Caki2 (cell line): ENCODE results near the gene HPRT1. TPM values are rescaled to one million over a fixed set of nuclear protein-coding genes. Genes with fewer than 3 reads are reported as not detected.
A peak's percentile ranks its signal among the peaks of the same experiment; 100 is the strongest.

Experiments
- DNase-seq: peaks from one replicate; pipeline ENCODE4 v3.0.0-alpha.2; 2015; ENCODE audit warnings: low read depth
- in situ Hi-C: cut with HindIII; loops from 2 replicates; pipeline ENCODE4 v1.10.0; 2016; ENCODE audit warnings: low sequenced_read_pairs, low pct_unique_long_range_greater_than_20kb, mixed read lengths
- total RNA-seq: library from RNA; depleted of rRNA; stranded (reverse); fragments of >200 nt; shearing (Covaris generic); gene quantifications from 2 replicates; pipeline ENCODE4 v1.2.3, GENCODE V29; 2014; ENCODE audit warnings: low replicate concordance; rRNA removed

The HPRT1 gene, protein sequence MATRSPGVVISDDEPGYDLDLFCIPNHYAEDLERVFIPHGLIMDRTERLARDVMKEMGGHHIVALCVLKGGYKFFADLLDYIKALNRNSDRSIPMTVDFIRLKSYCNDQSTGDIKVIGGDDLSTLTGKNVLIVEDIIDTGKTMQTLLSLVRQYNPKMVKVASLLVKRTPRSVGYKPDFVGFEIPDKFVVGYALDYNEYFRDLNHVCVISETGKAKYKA
- total RNA-seq: 49.7 and 62.7 TPM in 2 replicates

- peak; percentile 78 for DNase-seq
- in situ Hi-C loops: no loop called here
Measured at GRCh38 chrX:134460005-134460861, at the start of gene HPRT1. Gene HPRT1, plus strand, starts transcription at chrX:134460165. Its CDS starts 147 bp downstream, at chrX:134460312.

GRCh38 chrX:134416087-134416486, 43.9 kb upstream of the HPRT1 start:
- no peak for DNase-seq
- in situ Hi-C loops: no loop called here

DNA sequence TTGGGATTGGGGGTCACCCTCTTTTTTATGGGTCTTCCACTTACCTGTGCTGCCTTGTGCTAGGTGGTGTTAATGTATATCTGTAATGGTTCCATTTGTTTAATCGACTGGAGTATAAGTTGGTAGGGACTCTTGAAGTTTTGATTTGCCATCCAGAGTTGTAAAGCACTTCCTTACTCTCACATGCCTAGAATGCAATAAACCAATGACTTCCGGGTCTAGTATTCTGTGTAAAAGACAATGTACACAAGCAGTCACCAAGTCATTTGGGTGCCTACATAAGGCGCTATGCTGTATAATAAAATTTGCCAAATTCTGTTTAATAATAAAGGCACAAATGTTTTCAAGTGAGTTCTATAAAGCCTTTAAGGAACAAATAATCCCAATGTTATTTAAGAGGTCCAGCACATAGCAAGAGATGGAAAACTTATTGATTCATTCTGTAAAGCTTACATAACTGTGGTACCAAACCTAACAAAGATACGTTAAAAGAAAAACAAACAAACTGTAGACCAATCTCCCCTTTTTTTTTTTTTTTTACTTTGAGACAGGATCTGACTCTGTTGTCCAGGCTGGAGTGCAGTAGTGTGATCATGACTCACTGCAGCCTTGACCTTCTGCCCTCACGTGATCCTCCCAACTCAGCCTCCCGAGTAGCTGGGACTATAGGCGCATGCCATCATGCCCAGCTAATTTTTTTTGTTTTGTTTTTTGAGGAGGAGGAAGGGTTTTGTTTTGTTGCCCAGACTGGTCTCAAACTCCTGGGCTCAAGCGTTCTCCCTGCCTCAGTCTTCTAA, 41.5 kb upstream of the HPRT1 start:
- in situ Hi-C loops: no loop called here
- no peak for DNase-seq

DNA sequence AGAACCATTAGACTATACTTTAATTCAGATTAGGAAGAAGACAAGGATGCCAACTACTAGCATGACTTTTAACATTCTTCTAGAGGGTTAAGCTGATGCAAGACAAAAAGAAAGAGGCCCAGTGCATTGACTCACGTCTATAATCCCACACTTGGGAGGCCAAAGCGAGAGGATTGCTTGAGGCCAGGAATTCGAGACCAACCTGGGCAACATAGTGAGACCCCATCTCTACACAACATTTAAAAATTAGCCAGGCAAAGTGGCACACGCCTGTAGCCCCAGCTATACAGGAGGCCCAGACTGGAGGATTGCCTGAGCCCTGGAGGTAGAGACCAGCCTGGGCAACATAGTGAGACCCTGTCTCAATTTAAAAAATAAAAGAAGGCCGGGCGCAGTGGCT, 40.2 kb upstream of the HPRT1 start:
- no peak for DNase-seq
- in situ Hi-C loops: no loop called here

GRCh38 chrX:134423606-134424005, 36.4 kb upstream of the HPRT1 start:
- in situ Hi-C loops: no loop called here
- no peak for DNase-seq

DNA sequence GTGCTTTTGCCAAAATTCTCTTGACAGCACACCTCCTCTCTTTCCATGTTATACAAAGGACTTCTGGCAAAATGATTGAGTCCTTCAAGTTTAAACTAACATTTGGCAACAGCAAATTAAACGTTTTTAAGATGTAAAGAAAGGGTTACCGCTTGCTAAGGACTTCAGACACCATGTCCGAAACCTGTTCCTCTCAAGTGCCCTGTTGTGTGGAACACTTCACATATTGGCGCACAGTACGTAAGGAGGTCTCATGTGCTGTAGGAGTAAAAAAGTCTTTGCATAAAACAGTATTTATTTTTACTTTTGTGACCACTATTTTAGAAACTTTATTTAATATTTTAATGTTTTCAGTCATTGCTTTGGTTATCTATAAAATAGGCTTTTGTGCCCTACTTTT, 33.7 kb upstream of the HPRT1 start:
- DNase-seq: no peak
- in situ Hi-C loops: no loop called here

DNA sequence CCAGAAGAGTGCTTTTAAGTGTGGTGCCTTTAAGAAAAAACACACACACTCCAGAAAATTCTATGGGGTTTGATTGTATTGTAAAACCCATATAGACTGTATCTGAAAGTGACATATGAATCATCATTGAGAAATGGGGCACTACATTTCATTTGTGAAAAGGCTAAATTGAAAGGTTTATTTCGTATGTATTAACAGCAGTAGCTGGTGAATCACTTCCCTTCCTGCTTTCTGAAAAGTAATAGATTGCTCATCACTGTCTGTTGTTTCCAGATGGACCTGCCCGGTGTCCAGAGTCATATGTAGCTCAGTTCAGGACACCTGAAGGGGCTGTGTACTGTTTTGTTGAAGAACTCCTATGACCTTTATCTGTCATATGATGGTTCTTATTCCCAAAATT, 28.1 kb upstream of the HPRT1 start:
- in situ Hi-C loops: no loop called here
- DNase-seq: peak; percentile 15

DNA sequence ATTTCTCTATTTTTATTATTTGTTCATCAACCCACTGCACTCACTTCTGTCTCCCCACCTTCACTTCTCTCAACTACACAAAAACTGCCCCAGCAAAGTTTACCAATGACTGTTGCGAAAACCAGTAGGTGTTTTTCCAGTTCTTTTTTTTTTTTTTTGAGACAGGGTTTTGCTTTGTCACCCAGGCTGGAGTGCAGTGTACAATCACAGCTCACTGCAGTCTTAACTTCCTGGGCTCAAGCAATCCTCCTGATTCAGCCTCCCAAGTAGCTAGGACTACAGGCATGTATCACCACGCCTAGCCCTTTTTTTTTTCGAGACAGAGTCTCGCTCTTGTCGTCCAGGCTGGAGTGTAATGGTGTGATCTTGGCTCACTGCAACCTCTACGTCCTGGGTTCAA, 24.1 kb upstream of the HPRT1 start:
- no peak for DNase-seq
- in situ Hi-C loops: no loop called here

GRCh38 chrX:134443020-134443419, 16.9 kb upstream of the HPRT1 start:
- peak; percentile 43 for DNase-seq
- in situ Hi-C loops: no loop called here

DNA sequence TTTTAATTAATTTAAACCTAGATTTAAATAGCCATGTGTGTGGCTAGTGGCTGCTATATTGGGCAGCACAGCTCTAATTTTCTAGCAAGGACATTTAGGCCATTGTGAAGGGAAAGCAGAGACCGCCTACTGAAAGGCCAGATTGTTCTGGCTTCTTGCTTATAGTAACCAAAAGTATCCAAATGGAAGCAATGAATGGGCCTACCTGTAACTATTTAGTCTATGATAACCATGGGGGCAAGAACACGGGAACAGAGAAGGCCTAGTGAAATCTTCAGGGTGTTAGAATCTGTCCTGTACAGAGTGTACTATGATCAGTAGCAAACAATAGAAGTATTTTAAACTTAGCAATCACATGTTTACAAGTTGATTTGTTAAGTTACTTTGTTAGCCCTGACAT, 16.5 kb upstream of the HPRT1 start:
- DNase-seq: no peak
- in situ Hi-C loops: no loop called here

- in situ Hi-C loops: no loop called here
- peak; percentile 32 for DNase-seq
Measured at GRCh38 chrX:134444681-134445080, 15.3 kb upstream of the HPRT1 start.

GRCh38 chrX:134452596-134452995, 7.4 kb upstream of the HPRT1 start:
- no peak for DNase-seq
- in situ Hi-C loops: no loop called here

GRCh38 chrX:134453631-134454030, 6.3 kb upstream of the HPRT1 start:
- in situ Hi-C loops: no loop called here
- no peak for DNase-seq

GRCh38 chrX:134454506-134454905, 5.5 kb upstream of the HPRT1 start:
- in situ Hi-C loops: no loop called here
- DNase-seq: no peak

DNA sequence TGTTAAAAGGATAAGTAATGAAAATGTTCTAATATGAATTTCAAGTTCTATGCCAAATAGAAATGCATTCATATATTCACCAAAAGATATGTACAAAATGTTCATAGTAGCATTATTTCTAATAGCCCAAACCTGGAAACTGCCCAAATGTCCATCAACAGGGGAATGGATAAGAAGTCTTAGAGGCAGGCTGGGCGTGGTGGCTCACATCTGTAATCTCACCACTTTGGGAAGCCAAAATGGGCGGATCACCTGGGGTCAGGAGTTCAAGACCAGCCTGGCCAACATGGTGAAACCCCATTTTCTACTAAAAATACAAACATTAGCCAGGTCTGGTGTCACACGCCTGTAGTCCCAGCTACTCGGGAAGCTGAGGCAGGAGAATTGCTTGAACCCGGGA, 2.3 kb upstream of the HPRT1 start:
- no peak for DNase-seq
- in situ Hi-C loops: no loop called here

GRCh38 chrX:134459683-134460004, 321 bp upstream of the HPRT1 start:
- peak; percentile 59 for DNase-seq
- in situ Hi-C loops: no loop called here

- in situ Hi-C loops: no loop called here
- DNase-seq: peak; percentile 28
Measured at GRCh38 chrX:134460862-134461220, 876 bp downstream of the HPRT1 start.

- in situ Hi-C loops: no loop called here
- DNase-seq: no peak
Measured at GRCh38 chrX:134461437-134461836, 1.5 kb downstream of the HPRT1 start.

DNA sequence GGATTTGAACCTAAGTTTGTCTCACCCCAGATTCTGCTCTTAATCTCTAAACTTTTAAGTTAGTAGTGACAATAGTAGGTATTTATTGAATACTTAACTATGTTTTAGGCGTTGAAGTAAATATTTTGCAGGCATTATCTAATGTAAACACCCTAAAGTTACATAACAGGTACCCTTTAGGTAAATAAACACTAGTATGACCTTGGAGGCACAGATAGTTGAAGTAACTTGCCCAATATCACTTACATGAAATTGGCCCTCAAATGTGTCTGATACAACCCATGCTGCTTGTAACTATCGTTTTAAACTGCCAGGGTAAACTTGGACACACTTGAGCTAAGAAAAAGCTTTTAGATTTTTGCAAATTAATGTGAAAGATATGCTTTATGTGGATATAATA, 3.0 kb downstream of the HPRT1 start:
- DNase-seq: no peak
- in situ Hi-C loops: no loop called here
